HG02884 (cell line): ENCODE measurements around the gene PLEKHO2.

ENCODE experiments used
- ATAC-seq: cut with Tn5 transposase; IDR thresholded peaks from one replicate; pipeline ENCODE4 v1.9.1; 2021; ENCODE audit warnings: mild to moderate bottlenecking, moderate library complexity; ENCODE audit not compliant: unreplicated experiment

The PLEKHO2 gene

DNA sequence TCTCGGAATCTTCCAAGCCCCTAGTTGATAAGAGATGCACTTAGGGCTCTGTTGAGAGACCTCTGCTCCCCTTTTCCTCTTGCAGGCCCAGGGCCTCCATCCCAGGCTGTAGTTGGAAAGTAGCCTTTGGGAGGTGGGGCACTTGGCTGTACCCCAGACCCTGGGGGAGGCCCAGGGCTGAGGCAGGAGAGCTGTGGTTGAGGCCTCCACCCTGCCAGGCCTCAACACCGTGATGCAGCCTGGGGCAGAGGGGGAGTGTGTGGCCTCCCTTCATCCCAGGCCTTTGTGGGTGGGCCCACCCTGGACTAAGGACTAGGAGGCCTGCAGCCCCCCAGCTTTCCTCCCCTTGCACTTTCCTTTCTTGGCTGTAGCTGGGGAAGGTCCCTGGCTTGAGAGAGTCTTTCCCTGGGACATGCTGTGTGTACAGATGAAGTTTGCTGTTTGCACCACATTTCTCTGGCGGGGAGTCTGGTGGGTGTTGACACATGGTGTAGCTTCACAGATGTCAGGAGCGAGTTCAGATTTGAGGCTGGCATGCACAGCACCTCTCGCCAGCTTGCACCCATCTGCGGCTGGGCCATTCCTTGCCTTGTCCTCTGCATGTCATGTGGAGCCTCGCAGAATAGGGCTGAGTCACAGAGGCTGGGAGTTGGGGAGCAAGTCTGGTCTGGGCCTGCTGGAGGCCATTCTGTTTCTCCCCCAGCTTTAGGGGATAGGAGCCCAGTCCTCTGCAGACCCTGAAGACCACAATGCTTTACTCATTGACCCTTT lies 13.7 kb downstream of the PLEKHO2 start:
- no peak for ATAC-seq

DNA sequence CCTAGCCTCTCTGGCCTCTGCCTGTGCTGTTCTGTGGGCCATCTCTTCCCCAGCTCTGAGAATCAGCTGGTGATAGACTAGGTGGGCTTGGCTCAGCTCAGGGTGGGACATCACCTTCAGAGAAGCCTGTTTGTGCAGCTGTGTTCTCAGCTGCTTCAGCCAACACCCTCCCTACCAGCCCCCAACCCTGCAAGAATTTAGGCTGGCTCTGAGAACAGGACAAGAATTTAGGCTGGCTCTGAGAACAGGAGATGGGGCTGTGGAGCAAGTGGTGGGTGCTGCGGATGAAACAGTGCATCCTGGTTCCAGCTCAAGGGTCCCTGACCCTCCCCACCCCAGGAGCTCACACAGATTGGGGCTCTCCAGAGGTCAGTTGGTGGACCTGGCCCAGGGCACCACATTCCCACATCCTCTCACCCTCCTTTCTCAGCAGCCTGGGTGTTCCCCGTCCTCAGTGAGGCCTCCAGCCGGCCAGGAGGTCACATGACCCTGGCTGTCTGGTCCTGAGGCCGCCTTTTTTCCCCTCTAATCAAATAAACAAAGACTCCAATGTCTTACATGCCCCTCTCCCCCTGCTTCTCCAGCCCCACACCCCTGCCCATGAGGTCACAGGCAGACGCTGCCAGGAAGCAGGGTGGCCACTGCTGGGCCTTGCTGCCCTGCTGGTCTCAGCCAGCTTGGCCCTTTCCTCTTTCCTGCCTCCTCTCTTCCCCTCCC lies 14.9 kb downstream of the PLEKHO2 start:
- ATAC-seq, result no peak

DNA sequence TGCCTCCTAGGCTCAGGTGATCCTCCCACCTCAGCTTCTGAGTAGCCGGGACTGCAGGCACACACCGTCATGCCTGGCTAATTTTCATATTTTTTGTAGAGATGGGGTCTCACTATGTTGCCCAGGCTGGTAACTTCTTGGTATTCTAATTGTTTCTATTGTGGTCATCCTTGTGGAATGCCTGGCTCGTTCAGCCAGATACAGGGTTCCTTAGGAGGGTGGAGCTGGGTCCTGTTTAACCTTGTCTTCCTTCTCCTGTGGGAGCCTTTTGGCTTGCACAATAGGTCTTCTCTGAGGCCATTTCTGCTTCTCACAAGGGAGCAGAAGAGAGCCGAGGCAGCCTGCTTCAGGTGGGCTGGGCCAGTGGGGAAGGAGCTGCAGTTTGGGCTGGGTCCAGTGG lies 15.7 kb downstream of the PLEKHO2 start:
- no peak for ATAC-seq

DNA sequence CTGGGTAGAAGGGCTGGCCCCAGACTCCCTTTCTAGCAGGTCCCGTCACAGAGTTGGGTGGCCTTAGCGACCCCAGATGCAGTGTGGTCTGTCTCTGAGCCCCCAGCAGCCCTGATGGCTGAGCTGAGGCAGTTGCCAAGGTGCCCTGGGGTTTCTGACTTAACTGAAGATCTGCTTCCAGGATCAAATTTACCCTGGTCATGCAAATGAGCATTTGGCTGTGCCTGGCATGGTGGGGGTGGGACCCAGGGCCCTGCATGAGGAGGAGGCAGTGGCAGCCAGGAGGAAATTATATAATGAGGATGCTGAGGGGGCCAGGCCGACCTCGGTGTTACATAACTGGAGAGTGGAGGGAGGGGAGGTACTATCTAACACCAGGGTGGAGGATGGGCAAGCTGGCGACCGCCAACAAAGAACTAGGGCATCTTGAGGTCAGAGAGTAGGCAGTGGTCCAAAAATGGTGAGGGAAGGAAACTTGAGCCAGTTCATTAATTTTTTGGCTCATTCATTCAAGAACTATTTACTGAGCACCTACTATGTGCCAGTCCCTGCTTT lies 16.4 kb downstream of the PLEKHO2 start:
- no peak for ATAC-seq

DNA sequence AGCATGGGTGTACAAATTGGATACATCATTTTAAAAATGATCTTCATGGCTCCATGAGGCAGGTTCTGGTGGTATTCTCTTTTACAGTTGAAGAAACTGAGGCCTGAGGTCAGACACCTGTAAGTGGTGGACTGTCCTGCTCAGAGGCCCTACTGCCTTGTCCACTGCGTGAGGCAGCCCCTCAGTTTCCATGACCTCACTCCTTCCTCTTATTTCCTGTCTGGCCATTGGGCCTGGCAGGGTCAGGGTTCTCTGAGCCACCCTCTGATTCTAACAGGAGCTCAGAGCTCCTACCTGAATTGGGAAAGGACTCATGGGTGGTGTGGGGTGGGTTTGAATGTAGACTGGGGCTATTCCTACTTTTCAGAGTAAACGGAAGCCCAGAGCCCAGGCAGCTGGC lies 17.5 kb downstream of the PLEKHO2 start:
- ATAC-seq, result no peak

DNA sequence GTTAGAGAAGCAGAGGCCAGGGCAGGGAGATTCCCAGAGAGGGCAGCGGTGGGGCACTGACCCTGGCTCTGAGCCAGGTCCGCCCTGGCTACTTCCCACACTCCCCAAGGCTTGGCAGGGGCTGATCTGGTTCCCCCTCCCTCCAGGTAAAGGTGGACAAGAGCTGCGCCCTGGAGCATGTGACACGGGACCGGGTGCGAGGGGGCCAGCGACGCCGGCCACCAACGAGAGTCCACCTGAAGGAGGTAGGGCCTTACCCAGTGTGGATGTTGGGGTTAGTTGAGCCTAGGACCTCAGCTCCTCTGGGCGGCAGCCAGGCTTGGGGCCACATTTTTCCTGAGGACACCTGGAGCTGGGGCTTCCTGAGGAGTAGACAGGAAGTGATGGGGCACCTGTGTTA lies 19.6 kb downstream of the PLEKHO2 start:
- no peak for ATAC-seq

DNA sequence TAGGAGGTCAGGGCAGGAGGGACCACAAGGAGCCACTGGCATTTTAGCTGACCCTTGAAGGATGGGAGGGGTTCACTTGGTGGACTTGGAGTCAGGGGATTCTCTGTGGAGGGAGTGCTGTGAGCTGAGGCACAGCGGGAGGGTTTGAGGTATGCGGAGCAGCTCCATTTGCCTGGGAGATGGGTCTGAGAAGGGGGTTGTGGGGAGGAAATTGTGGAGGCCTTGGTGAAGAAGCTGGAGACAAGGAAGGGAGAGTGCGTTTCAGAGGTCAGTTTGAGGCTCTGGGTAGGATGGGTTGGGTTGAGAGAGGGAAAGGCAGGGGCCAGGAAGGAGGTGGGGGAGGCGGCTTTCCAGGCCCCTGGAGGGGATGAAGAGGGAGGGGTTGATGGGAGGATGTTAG lies 20.2 kb downstream of the PLEKHO2 start:
- no peak for ATAC-seq

DNA sequence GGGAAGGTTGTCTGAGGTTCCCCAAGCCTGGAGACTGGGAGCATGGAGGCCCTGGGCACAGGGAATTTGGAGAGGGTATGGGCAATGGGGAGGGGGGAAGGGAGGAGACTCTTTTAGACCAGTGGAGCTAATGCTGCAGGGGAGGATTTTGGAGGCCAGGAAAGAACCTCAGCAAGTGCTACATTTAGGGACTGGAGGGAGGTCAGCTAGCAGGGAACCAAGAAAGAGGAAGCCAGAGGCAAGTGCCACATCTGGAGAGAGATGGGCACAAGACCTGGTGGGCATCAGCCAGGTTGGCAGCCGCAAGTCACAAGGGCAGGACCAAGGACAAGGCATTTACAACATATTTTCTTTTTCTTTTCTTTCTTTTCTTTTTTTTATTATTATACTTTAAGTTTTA lies 20.7 kb downstream of the PLEKHO2 start:
- no peak for ATAC-seq

DNA sequence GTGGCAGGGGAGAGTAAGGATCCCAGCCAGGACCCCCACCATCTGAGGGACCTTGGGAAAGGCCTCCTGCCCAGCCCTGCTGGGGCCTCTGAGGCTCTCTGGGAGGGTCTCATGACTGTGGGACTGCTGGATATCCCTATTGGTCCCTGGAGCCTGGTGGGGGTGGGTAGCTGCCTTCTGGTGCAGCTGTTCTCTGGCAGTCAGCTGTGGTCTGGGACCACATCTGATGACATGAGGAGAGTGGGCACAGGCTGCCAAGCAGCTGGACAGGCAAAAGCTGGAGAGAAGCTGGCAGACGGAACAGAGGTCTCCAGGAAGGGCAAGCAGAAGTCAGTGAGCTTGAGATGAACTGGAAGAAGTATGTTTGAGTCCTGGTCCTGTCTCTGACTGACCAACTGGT lies 22.4 kb downstream of the PLEKHO2 start:
- no peak for ATAC-seq

DNA sequence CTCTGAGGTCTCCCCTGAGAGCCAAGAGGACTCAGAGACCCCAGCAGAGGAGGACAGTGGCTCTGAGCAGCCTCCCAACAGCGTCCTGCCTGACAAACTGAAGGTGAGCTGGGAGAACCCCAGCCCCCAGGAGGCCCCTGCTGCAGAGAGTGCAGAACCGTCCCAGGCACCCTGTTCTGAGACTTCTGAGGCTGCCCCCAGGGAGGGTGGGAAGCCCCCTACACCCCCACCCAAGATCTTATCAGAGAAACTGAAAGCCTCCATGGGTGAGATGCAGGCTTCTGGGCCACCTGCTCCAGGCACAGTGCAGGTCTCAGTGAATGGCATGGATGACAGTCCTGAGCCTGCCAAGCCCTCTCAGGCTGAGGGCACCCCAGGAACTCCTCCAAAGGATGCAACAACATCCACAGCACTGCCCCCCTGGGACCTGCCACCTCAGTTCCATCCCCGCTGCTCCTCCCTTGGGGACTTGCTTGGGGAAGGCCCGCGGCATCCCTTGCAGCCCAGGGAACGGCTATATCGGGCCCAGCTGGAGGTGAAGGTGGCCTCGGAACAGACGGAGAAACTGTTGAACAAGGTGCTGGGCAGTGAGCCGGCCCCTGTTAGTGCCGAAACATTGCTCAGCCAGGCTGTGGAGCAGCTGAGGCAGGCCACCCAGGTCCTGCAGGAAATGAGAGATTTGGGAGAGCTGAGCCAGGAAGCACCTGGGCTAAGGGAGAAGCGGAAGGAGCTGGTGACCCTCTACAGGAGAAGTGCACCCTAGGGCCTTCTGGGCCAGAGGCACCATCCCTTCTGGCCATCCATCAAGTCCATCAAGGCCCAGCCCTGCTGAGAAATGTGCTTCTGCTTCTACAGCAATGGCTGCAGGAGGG lies 23.6 kb downstream of the PLEKHO2 start:
- ATAC-seq, result no peak

DNA sequence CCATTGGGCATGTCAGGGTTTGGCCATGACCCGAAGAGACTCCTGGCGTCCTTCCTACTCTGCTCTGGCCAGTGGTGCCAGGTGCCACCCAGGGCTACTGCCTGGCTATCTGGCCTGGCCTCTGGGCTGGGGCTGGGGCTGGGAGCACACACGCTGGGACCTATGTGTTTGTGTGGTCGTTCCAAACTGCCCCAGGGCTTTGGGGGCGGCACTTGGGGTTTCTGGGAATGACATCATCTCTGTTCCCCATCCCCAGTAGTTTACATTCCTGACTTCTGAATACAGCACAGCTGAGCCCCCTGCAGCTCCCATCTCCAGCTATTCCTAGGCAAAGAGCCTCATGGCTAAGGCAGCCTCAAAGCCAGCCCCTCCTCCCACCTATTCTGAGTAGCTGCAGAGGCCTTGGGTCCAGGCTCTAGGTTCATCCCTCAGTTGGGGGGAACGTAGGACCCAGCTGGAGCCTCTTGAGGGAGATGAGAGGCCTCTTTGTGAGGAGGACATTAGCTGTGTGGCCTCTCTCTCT lies 24.3 kb downstream of the PLEKHO2 start:
- ATAC-seq, result no peak

DNA sequence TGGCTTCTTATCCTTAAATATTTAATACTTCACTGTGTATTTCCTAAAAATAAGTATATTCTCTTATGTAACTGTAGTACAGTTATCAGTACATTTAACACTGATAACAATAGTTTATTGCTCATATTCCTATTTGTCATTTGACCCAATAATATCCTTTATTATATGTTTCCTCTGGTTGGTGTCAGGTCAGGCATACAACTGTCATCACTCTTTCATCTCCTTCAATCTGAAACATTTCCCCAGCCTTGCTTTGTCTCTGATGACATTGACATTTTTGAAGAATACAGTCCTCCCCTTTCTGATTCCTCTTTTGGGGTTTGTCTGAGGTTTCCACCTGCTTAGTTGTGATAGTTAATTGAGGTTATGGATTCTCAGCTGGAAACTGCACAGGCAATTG lies 27.8 kb downstream of the PLEKHO2 start:
- no peak for ATAC-seq

DNA sequence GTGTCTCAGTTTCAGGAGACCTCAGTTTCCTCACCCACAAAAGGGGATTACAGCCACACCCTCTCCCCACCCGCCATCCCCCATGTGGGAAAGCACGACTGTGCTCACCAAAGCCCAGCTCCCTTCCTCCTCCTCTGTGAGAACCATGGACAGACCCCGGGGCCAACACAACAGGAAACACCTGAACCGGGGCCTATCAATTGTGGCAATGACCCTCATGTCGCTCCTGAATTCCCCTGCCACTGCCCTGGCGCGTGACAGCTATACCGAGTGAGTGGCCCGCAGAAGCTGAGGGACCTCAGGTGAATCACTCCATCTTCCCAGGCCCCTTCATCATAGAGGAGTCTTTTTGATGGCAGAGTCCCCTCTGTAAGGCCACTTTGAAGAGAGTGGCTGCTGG lies 28.6 kb downstream of the PLEKHO2 start:
- ATAC-seq, result no peak

DNA sequence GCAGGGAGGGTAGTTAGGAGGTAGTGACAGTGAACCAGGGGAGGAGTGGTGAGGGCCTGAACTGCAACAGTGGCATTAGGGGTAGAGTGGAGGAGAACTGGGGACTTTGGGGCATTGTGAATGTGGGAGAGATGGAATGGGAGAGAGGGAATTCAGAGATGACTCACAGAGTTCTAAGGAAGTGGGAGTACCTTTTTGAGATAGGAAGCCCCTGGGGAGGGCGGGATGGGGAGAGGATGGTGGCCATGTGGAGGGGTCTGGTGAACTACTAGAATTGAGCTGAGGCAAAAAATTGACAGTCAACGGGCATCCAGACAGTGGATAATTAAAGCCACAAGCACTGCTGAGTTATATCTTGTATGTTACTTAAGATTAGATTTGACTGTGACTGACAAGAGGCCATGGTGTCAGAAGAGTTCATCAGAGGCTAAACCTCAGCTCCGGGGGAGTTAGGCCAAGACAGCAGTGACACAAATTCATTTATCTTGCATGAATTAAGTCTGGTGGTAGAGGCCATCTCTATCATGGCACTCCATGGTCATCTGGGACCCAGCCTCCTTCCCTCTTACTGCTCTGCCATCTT lies 34.0 kb downstream of the PLEKHO2 start:
- no peak for ATAC-seq

DNA sequence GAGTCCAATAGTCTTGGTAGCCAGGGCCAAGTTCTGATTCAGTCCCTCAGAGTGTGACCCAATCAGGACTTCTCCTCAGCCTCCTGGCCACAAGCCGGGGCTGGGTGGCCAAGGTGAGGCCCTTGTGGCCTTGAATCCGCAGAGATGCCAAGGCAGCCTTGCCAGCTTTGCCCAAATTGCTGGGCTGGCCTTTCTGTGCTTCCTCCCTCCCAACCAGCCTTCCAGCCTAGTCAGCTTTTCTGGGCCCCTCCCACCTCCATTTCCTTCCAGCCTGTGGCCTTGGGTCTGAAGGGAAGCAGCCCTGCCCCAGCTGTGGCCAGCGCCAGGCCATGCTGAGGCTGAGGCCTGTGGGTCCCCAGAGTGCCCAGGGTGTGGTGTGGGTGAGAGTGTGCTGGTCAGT lies 35.7 kb downstream of the PLEKHO2 start:
- ATAC-seq, result no peak

DNA sequence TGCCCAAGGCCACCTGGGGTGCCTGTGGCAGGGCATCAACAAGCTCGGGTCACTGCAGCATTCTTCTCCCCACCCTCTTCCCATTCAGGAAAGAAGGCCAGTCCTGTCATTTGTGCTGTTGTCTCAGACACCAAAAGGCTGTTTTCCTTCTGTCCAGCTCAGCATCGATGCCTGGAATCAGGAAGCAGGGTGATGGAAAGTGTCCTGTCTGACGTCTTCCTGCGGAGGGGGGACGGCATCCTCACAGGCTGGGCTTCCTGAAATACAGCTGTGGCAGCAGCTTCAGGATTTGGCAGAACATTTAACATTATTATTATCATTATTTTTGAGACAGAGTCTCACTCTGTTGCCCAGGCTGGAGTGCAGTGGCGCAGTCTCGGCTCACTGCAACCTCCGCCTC lies 37.0 kb downstream of the PLEKHO2 start:
- ATAC-seq, result no peak

DNA sequence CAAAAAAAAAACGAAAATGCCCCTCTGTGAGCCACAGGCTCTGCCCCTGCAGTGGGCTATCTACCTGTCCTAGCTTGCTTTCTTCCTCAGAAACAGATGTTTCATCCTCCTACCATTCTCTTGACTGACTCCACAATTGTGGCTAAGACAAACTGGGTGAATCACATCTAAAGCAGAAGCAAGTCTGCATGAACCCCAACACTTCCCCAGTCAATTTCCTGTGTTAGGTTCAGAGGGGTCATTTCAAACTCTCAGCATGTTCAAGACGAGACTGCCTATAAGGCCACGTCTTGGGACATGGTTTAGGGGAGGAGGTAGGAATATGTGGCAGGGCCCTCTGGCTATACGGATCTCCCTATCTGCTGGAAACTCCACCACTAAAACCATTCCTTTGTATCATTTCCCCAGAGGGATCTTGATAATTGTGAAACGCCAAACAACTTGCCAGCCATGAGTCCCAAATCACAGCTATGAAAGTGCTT lies 41.4 kb downstream of the PLEKHO2 start:
- no peak for ATAC-seq

DNA sequence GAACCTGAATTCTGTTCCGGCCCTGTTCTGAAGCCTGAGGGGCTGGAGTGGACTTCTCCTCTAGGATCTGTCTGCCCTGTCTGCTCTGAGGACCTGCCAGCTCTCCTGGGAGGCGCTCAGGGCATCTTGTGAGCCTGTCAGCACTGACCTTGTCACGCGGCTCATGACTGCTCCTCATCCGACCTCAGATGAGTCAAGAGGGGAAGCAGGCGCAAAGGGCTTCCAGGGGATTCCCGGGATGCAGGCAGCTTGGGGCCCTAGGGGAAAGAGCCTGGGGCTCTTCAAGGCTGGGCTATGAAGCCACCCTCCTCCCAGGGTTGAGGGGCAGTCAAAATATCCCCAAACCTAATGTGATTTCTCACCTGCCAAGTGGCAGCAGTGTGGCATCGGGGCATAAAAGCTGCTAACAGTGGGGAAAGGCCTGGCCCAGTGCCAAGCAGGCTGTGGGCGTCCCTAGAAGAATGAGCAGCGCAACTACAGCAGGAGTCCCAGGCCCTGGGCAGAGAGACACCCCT lies 42.3 kb downstream of the PLEKHO2 start:
- ATAC-seq, result peak; percentile 78

DNA sequence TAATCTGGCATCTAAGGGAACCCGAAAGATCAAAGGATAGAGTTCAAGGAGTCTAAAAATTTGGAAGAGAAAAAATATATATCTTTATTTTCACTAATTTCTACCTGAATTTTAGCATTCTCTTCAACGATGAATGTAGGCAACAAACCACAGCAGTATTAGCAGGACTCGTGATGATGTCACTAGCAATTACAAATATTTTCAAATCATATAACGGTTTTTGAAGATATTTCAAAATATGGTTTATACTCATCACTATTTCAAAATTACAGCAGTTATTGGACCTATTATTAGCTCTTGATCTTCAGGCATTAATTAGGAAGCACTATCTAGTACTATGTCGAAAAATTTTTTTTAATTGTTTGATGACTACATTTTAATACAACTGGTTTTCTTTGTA lies 43.0 kb downstream of the PLEKHO2 start:
- no peak for ATAC-seq

DNA sequence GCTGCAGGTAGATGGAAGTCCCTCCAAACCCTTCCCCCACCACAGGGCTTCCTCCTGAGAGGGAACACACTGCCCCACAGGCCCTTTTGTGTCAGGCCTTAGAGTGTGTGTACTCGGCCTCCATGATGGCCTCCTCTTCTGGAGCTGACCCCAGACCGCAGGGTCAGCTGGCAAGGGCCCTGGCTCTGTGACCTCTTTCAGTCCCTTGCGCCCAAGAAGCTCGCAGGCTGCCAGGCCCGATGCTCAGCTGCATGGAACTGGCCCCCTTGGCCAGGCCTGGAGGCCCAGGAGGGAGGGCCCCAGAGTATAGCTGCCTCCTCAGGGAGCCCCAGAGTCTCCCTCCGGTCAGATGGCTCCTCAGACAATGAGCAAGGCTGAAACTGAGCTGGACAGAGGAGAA lies 46.6 kb downstream of the PLEKHO2 start:
- ATAC-seq, result no peak
